Measurements from ENCODE around the gene PCDH7. TPM values are rescaled to one million over a fixed set of nuclear protein-coding genes. Genes with fewer than 3 reads are reported as not detected.
A peak's percentile ranks its signal among the peaks of the same experiment; 100 is the strongest.

PCDH7 gene
- total RNA-seq, 1 experiment from 2014 or later: 16.8 TPM

GRCh38 chr4:30767147-30767845, 47.1 kb downstream of the PCDH7 start:
- Histone ChIP-seq H2AFZ (ENCODE audit: low read length) (no peak overlapping the region), H3K79me1 (ENCODE audit: insufficient read depth, low read depth, low read length, poor library complexity, severe bottlenecking) (no peaks in the 10 kb centered on the region), H3K23ac (ENCODE audit: insufficient read length, low read depth, low read length) (no peak overlapping the region), H3K18ac (ENCODE audit: insufficient read length, low read depth, low read length) (no peak overlapping the region), H3K9me3 (ENCODE audit: control insufficient read depth, low read depth, low read length) (no peaks in the 10 kb centered on the region), H2BK20ac (ENCODE audit: low read depth, low read length, poor library complexity, severe bottlenecking) (no peak overlapping the region), H3K4me1 (ENCODE audit: insufficient read depth, low read length) (no peaks in the 10 kb centered on the region), H3K27me3 (ENCODE audit: insufficient read depth, low read length) (no peaks in the 10 kb centered on the region), H3K56ac (ENCODE audit: insufficient read length, low read depth, low read length) (no peak overlapping the region), H4K5ac (ENCODE audit: insufficient read length, low read depth, low read length) (no peak overlapping the region), H4K8ac (replicated peaks; ENCODE audit: insufficient read length, low read depth, low read length) (no peak overlapping the region), H2BK12ac (ENCODE audit: insufficient read length, low read depth, low read length) (no peak overlapping the region), H4K91ac (ENCODE audit: insufficient read length, low read depth, low read length) (no peak overlapping the region), H3K4ac (ENCODE audit: low read depth, low read length) (no peak overlapping the region), H4K20me1 (ENCODE audit: control insufficient read depth, insufficient read depth, insufficient read length) (no peaks in the 10 kb centered on the region), H2BK15ac (ENCODE audit: low read depth, low read length) (no peak overlapping the region), H3K27ac (ENCODE audit: insufficient read length, low read depth, low read length) (no peak overlapping the region), H3K14ac (ENCODE audit: insufficient read depth, low read length) (no peak overlapping the region), H2AK5ac (ENCODE audit: insufficient read length, low read length) (no peak overlapping the region), H2BK120ac (ENCODE audit: low read depth, low read length, poor library complexity, severe bottlenecking) (no peak overlapping the region), H3K4me2 (ENCODE audit: insufficient read depth, insufficient read length, low read length) (no peak overlapping the region), H3T11ph (ENCODE audit: low read length) (no peak overlapping the region), H3K79me2 (ENCODE audit: insufficient read depth, low read length) (no peaks in the 10 kb centered on the region), H2BK5ac (ENCODE audit: insufficient read length, low read length) (no peak overlapping the region), H3K23me2 (ENCODE audit: insufficient read length, low read depth, low read length, poor library complexity, severe bottlenecking) (no peaks in the 10 kb centered on the region), H3K9ac (ENCODE audit: extremely low read depth, insufficient read length, low read length) (no peak overlapping the region)
- no peaks in the 10 kb centered on the region for H3K9me3 Mint-ChIP-seq
- H3K36me3 Mint-ChIP-seq (ENCODE audit: insufficient read depth in 1 of 3, low read depth in 3 of 3): no peaks in the 10 kb centered on the region
- TF ChIP-seq CTCF (conservative IDR thresholded peaks at IDR 0.05): no peak
- no peaks in the 10 kb centered on the region for H3K27me3 Mint-ChIP-seq (ENCODE audit: low read depth)
- WGBS (ENCODE audit: extremely low coverage, insufficient read length, low lambda C conversion rate): no CpG with 5 or more reads among the region's 8 CpGs
- H3K4me1 Mint-ChIP-seq: peaks cover 15 to 32% of the 10 kb centered on the region in 2 experiments
- no peak overlapping the region for H3K4me3 Mint-ChIP-seq
- no peak for DNase-seq
- H3K27ac Mint-ChIP-seq: peak overlapping the region in 1 of 3 experiments; percentile 45; a peak in 1 of 7 replicates

All from H9 (cell line).